GM18498 (cell line): ENCODE measurements around the gene TBC1D22A.

ENCODE experiments used
- ATAC-seq: cut with Tn5 transposase; IDR thresholded peaks from one replicate; pipeline ENCODE4 v1.9.1; 2021; ENCODE audit warnings: mild to moderate bottlenecking, moderate library complexity; ENCODE audit not compliant: unreplicated experiment

Gene TBC1D22A

DNA sequence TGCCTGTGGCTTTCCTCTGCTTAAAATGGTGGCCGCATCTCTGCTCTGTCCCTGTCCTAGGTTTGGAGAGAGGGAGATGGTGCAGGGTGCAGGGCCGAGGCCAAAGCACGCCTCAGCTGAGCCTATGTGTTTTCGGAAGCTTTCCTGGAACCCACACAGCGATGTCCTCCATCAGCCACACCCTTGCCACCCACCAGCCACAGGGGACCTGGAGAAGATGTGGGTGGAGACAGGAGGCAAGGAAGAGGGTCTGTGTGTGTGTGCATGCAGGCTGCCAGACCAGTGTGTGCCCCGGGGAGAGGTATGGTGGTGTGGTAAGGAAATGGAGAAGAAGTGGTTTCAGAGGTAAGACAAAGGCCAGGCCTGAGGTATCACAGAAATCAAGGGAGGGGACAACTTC lies 155.7 kb downstream of the TBC1D22A start:
- ATAC-seq, result no peak

DNA sequence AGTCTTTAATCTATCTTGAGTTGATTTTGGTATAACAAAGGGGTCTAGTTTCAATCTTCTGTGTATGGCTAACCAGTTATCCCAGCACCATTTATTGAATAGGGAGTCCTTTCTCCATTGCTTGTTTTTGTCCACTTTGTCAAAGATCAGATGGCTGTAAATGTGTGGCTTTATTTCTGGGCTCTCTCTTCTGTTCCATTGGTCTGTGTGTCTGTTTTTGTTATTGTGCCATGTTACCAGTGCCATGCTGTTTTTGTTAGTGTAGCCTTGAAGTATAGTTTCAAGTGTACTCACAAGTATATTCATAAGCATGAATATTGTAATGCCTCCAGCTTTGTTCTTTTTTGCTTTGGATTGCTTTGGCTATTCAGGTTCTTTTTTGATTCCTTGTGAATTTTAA lies 159.6 kb downstream of the TBC1D22A start:
- no peak for ATAC-seq

DNA sequence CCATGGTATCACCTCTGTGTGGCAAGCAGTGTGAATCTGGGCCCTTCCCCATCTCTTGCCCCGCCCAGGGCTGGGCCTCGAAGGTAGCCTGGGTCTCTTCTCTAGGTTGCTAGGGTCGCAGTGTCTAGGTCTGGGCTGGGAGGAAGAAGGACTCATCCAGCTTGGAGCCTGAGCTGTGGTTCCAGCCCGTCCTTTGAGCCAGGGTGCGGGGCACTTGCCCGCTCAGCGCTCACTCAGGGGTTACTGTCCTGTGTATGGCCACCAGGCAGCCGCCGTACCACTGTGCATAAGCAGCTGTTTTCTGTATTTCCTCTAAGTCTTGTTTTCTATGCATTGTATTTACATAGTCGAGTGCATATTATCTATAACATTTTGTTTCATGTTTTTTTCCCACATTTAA lies 160.9 kb downstream of the TBC1D22A start:
- no peak for ATAC-seq

- no peak for ATAC-seq
These were observed 163.4 kb downstream of the TBC1D22A start for GRCh38 chr22:46925818-46926217.

DNA sequence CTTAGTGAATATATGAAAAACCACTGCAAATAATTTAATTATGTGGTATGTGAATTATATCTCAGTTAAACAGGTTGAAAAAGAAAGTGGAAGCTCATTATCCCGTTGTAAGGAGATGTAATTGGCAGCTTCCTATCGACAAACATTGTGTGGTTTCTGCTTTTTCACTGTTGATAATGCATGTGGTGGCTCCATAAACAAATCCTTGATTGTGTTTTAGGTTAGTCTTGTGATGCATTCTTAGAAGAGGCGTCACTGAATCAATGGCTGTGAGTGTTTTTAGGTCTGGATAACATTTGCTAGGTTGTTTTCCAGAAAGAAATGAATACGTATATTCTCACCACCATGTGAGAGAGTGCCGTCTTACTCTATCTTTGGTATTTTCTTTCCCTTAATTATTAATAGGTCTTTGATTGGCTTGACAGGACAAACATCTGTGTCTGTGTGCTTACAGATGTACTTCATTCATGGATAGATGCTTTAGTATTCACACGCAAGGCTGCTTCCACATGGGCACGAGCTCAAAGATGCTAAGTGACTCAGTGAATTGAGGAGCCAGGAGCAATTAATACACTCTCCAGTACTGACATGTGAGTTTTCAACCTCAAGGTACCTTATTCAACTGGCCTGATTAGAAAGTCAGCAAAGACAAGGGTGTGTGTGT lies 166.7 kb downstream of the TBC1D22A start:
- no peak for ATAC-seq

GRCh38 chr22:46929710-46930204 lies 167.3 kb downstream of the TBC1D22A start:
- no peak for ATAC-seq

GRCh38 chr22:46931414-46931813 lies 169.0 kb downstream of the TBC1D22A start:
- no peak for ATAC-seq

DNA sequence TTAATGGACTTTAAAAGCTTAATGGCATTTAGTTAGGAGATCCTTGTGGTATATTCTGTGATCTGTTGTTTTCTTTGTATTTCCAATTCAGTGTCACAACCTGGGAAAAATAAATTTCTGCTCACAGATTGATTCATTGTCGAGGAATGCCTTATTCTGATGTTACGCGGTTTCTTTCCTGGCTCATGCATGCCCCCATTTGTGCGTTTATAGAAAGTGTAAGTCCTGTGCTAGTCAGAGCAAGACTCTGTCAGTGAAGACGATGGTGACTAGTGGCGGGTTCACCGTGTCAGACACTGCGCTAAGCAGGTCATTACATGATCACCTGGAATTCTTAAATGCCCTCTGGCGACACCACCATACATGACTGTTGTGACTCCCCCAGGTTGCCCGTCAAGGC lies 169.4 kb downstream of the TBC1D22A start:
- no peak for ATAC-seq

DNA sequence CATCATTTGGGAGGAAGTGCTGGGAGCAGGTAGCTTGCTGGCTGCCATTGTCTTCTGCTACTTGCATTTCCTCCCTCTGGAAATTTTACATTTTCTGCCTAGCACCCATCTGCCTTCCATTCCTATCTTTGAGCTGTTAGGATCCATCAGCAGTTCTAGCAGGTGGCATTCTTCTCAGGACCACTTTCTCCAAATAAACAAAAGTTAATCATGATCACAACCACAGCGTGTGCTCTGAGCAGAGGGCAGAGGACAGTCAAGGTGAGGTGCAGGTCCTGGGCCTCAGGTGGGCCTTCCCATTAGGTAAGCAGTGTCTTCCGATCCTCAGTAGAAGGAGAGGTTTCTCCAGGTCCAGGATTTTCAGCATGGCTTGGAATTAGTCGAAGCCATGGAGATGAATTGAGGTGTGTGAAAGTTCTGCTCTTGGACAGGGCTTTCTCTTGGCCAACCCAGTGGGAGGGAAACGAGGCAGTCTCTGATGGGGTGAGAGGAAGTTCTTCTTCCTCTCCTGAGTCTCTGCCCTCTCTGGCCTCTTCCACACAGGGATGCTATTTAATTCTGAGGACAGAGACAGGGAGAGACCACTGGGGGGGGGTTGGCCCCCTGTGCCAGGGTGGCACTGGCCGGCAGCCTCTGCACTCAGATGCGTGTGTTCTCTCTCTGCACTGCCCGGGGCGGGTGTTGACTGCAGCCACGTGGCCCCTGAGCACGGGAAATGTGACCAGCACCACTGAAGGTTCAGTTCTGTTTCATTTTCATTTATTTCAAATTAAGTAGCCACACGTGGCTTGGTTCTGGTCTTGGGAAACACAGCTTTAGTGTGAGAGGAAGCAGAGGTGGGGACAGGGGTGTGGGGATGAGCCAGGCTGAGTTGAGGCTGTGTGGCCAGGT lies 170.8 kb downstream of the TBC1D22A start:
- ATAC-seq, result no peak

DNA sequence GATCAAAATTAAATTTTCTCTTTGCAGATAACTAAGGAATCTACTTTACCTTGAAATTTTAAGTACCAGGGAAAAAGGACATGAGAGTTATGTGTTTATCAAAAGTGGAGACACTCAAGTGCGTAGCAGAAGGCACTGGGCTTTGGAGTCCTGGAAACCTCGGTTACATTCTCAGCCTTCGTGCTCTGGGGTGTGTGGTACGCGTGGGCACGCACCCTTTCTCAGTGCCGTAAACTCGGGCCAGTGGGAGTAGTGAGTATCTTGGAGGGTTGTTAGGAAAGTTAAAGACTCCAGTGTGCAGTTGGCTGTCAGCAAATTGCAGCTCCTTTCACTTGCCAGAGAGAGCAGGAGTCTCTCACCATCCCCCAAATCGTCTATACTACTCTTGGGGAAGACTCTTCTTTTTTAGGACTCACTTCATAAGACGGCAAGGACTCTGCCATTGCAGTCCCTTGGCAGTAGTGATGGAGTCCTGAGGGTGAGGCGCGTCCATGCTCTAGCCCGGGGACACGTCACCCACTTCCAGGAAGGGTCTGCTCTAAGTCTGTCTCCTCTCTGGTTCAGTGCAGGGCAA lies 171.8 kb downstream of the TBC1D22A start:
- ATAC-seq, result no peak

DNA sequence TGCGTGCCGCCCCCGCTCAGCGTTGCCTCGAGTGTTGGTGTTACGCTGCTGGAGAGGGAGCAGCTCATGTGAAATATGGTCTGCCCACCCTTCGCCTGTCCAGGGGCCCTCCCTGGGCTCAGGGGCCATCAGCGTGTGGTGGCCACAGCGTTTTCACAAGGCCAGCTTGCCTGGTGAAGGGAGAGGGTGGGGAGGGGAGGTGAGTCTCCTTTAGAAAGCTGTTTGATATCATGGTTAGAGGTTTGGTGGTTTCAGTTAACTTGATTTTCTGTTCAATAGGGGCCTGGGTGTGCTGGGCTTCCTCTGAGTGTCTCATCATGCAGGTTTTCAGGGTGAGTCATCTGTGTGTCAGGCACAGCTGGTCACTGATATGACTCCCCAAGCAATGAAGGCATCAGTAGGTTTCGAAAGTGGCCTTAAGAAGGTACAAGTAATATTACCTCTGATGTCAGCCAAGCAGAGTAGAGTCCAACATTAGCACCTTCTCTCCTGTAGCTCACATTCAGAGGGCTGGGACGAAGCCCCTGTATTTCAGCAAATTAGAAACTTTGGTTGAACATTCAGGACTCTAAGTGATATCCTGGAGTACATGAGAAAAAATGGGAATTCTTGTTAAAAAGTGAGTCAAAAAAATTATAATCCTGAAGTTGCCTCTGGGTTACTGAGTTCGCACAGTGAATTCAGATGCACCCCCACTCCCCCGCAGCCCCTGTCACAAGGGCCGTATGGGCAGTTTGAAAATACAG lies 172.5 kb downstream of the TBC1D22A start:
- ATAC-seq, result no peak

GRCh38 chr22:46935506-46936377 lies 173.3 kb downstream of the TBC1D22A start:
- no peak for ATAC-seq

GRCh38 chr22:46936378-46936903 lies 174.0 kb downstream of the TBC1D22A start:
- no peak for ATAC-seq

DNA sequence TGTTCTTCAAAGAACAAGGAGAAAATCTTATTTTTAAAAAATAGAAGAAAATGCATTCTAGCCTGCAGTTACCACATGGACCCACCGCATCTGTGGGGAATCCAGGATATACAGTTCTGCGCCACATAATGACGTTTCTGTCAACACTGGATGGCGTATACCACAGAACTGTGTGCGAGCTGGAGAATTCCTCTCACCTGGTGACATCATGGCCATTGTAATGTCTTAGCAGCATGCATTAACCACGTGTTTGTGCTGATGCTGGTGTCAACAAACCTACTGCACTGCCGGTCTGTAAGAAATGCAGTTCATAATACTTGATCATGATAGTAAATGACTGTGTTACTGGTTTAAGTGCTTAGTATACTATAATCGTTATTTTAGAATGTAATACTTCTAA lies 174.7 kb downstream of the TBC1D22A start:
- no peak for ATAC-seq

- no peak for ATAC-seq
These were observed 175.5 kb downstream of the TBC1D22A start for GRCh38 chr22:46937939-46938338.

DNA sequence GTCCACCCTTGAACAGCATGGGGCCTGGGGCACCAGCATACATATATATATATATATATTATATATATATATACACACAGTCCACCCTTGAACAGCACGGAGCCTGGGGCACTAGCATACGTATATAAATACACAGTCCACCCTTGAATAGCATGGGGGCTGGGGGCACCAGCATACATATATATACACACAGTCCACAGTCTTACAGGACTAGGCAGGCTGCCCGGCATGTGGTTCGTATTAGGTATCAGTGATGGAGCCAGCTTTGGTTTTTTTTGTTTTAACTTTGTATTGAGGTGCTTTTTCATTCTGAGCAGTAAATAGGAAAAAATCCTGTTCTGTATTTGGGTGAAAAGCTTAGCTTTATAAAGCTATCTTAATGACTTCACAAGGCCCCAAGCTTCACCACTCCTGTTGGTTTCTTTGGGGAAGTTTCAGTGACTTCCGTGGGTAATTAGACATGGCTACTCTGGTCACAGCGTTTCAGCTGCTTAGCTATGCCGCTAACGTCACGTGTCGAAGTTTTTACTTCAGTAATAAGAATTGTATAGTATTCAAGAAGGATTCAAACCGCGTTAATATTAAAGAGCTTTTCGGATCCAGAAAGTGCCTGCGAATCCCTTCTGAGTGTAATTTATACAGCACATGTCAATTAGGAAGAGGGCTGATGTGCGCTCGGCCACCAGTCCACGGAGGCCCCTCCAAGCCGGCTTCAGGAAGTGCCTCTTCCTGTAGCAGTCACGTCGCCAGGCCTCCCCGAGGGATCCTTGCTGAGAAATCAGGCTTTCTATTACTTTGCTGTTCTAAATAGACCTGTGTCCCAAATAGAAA lies 179.7 kb downstream of the TBC1D22A start:
- no peak for ATAC-seq

- no peak for ATAC-seq
These were observed 180.6 kb downstream of the TBC1D22A start for GRCh38 chr22:46942799-46943785.

GRCh38 chr22:46945481-46945880 lies 183.0 kb downstream of the TBC1D22A start:
- ATAC-seq, result no peak
